ENCODE data around the gene NUDT14. TPM values are rescaled to one million over a fixed set of nuclear protein-coding genes. Genes with fewer than 3 reads are reported as not detected.

The NUDT14 gene
- total and polyA plus RNA-seq, 2 experiments from 2014 or later: 14.8 to 38.4 TPM

- Histone ChIP-seq H3K36me3 (ENCODE audit: insufficient read depth) (no peaks in the 10 kb centered on the region), H3K4me2 (no peak overlapping the region), H3K27ac (ENCODE audit: low read depth) (no peak overlapping the region), H3K79me2 (replicated peaks; ENCODE audit: insufficient read depth) (no peaks in the 10 kb centered on the region), H2AFZ (no peak overlapping the region), H3K9me2 (ENCODE audit: insufficient read depth) (no peaks in the 10 kb centered on the region), H3K27me3 (ENCODE audit: insufficient read depth) (peaks cover 20% of the 10 kb centered on the region), H3K4me1 (ENCODE audit: insufficient read depth) (no peaks in the 10 kb centered on the region), H4K20me1 (replicated peaks; ENCODE audit: insufficient read depth) (no peaks in the 10 kb centered on the region; the same call in 1 of the 2 replicates), H3F3A (replicated peaks; ENCODE audit: low read depth) (no peaks in the 10 kb centered on the region), H3K4me3 (no peak overlapping the region)
- Mint-ChIP-seq H3K4me3 (no peak overlapping the region), H3K27ac (no peak overlapping the region), H3K9me3 (no peaks in the 10 kb centered on the region; the same call in 2 of the 3 replicates), H3K4me1 (no peaks in the 10 kb centered on the region), H3K27me3 (ENCODE audit: insufficient read depth, low read depth, poor library complexity) (peaks cover 20% of the 10 kb centered on the region), H3K36me3 (ENCODE audit: low read depth) (no peaks in the 10 kb centered on the region)
- DNase-seq (ENCODE audit: low spot score) (no peak), ATAC-seq (no peak)
- TF ChIP-seq ZNF114 (CRISPR knock-in tag; IDR thresholded peaks at IDR 0.05): no peak
- TF ChIP-seq POLR2AphosphoS5 (IDR thresholded peaks at IDR 0.05; ENCODE audit: low read depth): no peak
- no peak for TF ChIP-seq STAT1 (IDR thresholded peaks at IDR 0.05; ENCODE audit: unreplicated experiment)
- TF ChIP-seq EZH2 (IDR thresholded peaks at IDR 0.05; ENCODE audit: low read depth, unreplicated experiment): no peak
- no peak for TF ChIP-seq REST (IDR thresholded peaks at IDR 0.05; ENCODE audit: unreplicated experiment)
- TF ChIP-seq CREB1 (CRISPR knock-in tag; IDR thresholded peaks at IDR 0.05; ENCODE audit: low read depth): no peak
- TF ChIP-seq ZNF331 (CRISPR knock-in tag; IDR thresholded peaks at IDR 0.05; ENCODE audit: low read depth): no peak
- TF ChIP-seq EZH2phosphoT487 (IDR thresholded peaks at IDR 0.05; ENCODE audit: unreplicated experiment): no peak
- no peak for TF ChIP-seq JUNB (IDR thresholded peaks at IDR 0.05; ENCODE audit: unreplicated experiment)
- no peak for TF ChIP-seq NANOG (IDR thresholded peaks at IDR 0.05; ENCODE audit: borderline replicate concordance)
- TF ChIP-seq ETS1 (IDR thresholded peaks at IDR 0.05): no peak
Measured at GRCh38 chr14:105171004-105171673, 10.0 kb downstream of the NUDT14 start.
